Measurements from ENCODE around the gene LDB3. TPM values are rescaled to one million over a fixed set of nuclear protein-coding genes. Genes with fewer than 3 reads are reported as not detected.

LDB3 gene
- total and polyA plus RNA-seq, 2 of the 8 experiments (the other 6 are each of a cell fraction or from before 2014, with no cell fraction given) = 0.20 to 0.43 TPM

DNA sequence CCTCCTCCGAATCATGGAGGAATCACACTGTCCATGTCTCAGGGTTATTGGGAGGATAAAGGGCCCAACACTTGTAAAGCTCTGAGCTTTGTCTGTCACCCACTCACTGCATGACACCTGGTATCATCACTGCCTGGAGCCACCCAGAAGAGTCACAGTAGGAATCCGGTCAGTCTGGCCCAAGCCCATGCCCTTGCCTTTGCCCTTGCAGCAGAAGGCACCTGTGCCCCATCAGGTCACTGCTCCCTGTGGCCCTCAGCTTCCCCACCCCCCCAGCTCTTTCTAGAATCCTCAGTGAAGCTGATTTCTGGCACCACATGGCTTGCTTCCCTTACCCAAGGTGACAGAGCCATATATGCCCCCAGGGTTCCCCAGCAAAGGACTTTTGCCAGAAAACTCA lies 14.4 kb downstream of the LDB3 start (continued):
- TF ChIP-seq, protein P1, sequence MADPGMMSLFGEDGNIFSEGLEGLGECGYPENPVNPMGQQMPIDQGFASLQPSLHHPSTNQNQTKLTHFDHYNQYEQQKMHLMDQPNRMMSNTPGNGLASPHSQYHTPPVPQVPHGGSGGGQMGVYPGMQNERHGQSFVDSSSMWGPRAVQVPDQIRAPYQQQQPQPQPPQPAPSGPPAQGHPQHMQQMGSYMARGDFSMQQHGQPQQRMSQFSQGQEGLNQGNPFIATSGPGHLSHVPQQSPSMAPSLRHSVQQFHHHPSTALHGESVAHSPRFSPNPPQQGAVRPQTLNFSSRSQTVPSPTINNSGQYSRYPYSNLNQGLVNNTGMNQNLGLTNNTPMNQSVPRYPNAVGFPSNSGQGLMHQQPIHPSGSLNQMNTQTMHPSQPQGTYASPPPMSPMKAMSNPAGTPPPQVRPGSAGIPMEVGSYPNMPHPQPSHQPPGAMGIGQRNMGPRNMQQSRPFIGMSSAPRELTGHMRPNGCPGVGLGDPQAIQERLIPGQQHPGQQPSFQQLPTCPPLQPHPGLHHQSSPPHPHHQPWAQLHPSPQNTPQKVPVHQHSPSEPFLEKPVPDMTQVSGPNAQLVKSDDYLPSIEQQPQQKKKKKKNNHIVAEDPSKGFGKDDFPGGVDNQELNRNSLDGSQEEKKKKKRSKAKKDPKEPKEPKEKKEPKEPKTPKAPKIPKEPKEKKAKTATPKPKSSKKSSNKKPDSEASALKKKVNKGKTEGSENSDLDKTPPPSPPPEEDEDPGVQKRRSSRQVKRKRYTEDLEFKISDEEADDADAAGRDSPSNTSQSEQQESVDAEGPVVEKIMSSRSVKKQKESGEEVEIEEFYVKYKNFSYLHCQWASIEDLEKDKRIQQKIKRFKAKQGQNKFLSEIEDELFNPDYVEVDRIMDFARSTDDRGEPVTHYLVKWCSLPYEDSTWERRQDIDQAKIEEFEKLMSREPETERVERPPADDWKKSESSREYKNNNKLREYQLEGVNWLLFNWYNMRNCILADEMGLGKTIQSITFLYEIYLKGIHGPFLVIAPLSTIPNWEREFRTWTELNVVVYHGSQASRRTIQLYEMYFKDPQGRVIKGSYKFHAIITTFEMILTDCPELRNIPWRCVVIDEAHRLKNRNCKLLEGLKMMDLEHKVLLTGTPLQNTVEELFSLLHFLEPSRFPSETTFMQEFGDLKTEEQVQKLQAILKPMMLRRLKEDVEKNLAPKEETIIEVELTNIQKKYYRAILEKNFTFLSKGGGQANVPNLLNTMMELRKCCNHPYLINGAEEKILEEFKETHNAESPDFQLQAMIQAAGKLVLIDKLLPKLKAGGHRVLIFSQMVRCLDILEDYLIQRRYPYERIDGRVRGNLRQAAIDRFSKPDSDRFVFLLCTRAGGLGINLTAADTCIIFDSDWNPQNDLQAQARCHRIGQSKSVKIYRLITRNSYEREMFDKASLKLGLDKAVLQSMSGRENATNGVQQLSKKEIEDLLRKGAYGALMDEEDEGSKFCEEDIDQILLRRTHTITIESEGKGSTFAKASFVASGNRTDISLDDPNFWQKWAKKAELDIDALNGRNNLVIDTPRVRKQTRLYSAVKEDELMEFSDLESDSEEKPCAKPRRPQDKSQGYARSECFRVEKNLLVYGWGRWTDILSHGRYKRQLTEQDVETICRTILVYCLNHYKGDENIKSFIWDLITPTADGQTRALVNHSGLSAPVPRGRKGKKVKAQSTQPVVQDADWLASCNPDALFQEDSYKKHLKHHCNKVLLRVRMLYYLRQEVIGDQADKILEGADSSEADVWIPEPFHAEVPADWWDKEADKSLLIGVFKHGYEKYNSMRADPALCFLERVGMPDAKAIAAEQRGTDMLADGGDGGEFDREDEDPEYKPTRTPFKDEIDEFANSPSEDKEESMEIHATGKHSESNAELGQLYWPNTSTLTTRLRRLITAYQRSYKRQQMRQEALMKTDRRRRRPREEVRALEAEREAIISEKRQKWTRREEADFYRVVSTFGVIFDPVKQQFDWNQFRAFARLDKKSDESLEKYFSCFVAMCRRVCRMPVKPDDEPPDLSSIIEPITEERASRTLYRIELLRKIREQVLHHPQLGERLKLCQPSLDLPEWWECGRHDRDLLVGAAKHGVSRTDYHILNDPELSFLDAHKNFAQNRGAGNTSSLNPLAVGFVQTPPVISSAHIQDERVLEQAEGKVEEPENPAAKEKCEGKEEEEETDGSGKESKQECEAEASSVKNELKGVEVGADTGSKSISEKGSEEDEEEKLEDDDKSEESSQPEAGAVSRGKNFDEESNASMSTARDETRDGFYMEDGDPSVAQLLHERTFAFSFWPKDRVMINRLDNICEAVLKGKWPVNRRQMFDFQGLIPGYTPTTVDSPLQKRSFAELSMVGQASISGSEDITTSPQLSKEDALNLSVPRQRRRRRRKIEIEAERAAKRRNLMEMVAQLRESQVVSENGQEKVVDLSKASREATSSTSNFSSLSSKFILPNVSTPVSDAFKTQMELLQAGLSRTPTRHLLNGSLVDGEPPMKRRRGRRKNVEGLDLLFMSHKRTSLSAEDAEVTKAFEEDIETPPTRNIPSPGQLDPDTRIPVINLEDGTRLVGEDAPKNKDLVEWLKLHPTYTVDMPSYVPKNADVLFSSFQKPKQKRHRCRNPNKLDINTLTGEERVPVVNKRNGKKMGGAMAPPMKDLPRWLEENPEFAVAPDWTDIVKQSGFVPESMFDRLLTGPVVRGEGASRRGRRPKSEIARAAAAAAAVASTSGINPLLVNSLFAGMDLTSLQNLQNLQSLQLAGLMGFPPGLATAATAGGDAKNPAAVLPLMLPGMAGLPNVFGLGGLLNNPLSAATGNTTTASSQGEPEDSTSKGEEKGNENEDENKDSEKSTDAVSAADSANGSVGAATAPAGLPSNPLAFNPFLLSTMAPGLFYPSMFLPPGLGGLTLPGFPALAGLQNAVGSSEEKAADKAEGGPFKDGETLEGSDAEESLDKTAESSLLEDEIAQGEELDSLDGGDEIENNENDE (IDR thresholded peaks at IDR 0.05; ENCODE audit: insufficient replicate concordance, low read length) = no peak

Measured in H1 (cell line).